ENCODE results near the gene INSM2.

DNA sequence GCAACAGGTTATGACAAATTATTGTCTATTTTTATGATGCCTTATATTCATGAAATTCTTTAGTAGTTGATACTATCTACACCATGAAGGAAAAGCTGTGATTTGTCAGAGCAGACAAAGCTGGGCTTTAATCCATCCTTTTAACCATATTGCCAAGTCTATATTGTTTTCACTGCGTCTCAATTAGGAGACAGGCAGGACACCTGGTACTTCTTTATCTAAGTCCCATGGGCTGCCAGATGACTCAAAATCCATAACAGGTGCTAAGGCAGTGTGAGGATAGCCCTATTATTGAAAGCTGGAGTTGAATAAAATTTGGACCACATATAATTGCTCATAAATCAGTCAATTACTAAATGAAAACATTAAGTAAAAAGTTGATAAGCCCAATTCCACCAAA lies 22.6 kb downstream of the INSM2 start:
- TF ChIP-seq RAD21 (IDR thresholded peaks at IDR 0.05; ENCODE audit: low read depth) (no peak), EP300 (IDR thresholded peaks at IDR 0.05; ENCODE audit: borderline replicate concordance) (no peak), TEAD4 (IDR thresholded peaks at IDR 0.05) (no peak), TAF1 (IDR thresholded peaks at IDR 0.05; ENCODE audit: low read depth) (no peak), NFIC (IDR thresholded peaks at IDR 0.05) (no peak), CREB1 (IDR thresholded peaks at IDR 0.05; ENCODE audit: low read depth) (no peak), YY1 (IDR thresholded peaks at IDR 0.05; ENCODE audit: low read depth) (no peak), ZBTB7A (IDR thresholded peaks at IDR 0.05; ENCODE audit: low read depth) (no peak)
- TF ChIP-seq, protein P1, sequence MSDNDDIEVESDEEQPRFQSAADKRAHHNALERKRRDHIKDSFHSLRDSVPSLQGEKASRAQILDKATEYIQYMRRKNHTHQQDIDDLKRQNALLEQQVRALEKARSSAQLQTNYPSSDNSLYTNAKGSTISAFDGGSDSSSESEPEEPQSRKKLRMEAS (IDR thresholded peaks at IDR 0.05) = no peak
- TF ChIP-seq, protein P2, sequence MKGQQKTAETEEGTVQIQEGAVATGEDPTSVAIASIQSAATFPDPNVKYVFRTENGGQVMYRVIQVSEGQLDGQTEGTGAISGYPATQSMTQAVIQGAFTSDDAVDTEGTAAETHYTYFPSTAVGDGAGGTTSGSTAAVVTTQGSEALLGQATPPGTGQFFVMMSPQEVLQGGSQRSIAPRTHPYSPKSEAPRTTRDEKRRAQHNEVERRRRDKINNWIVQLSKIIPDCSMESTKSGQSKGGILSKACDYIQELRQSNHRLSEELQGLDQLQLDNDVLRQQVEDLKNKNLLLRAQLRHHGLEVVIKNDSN (IDR thresholded peaks at IDR 0.05) = no peak
- TF ChIP-seq, protein P3, sequence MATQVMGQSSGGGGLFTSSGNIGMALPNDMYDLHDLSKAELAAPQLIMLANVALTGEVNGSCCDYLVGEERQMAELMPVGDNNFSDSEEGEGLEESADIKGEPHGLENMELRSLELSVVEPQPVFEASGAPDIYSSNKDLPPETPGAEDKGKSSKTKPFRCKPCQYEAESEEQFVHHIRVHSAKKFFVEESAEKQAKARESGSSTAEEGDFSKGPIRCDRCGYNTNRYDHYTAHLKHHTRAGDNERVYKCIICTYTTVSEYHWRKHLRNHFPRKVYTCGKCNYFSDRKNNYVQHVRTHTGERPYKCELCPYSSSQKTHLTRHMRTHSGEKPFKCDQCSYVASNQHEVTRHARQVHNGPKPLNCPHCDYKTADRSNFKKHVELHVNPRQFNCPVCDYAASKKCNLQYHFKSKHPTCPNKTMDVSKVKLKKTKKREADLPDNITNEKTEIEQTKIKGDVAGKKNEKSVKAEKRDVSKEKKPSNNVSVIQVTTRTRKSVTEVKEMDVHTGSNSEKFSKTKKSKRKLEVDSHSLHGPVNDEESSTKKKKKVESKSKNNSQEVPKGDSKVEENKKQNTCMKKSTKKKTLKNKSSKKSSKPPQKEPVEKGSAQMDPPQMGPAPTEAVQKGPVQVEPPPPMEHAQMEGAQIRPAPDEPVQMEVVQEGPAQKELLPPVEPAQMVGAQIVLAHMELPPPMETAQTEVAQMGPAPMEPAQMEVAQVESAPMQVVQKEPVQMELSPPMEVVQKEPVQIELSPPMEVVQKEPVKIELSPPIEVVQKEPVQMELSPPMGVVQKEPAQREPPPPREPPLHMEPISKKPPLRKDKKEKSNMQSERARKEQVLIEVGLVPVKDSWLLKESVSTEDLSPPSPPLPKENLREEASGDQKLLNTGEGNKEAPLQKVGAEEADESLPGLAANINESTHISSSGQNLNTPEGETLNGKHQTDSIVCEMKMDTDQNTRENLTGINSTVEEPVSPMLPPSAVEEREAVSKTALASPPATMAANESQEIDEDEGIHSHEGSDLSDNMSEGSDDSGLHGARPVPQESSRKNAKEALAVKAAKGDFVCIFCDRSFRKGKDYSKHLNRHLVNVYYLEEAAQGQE (IDR thresholded peaks at IDR 0.05; ENCODE audit: low read depth) = no peak

Measured in Ishikawa (cell line).